ENCODE measurements around the gene HNMT. TPM values are rescaled to one million over a fixed set of nuclear protein-coding genes. Genes with fewer than 3 reads are reported as not detected.

The HNMT gene
- polyA plus RNA-seq, 1 donor from 2014 or later: not detected

DNA sequence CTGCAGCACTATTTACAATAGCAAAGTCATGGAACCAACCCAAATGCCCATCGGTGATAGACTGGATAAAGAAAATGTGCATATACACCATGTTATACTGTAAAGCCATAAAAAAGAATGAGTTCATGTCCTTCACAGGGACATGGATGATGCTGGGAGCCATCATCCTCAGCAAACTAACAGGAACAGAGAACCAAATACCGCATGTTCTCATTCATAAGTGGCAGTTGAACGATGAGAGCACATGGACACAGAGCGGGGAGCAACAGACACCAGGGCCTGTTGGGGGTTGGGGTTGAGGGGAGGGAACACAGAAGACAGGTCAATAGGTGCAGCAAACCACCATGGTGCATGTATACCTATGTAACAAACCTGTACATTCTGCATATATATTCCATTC lies 33.5 kb downstream of the HNMT start:
- Histone ChIP-seq H3K4me2 (ENCODE audit: low read length) (no peak overlapping the region), H3K9me2 (ENCODE audit: insufficient read depth, low read length) (no peaks in the 10 kb centered on the region), H3K36me3 (ENCODE audit: insufficient read depth, low read length) (no peaks in the 10 kb centered on the region), H3K27me3 (ENCODE audit: insufficient read depth, low read depth, low read length) (no peaks in the 10 kb centered on the region), H3F3A (ENCODE audit: insufficient read depth, low read length, poor library complexity, severe bottlenecking) (no peaks in the 10 kb centered on the region), H3K4me3 (ENCODE audit: low read length) (no peak overlapping the region), H3K79me2 (replicated peaks; ENCODE audit: insufficient read depth, low read length) (no peaks in the 10 kb centered on the region), H3K9me3 (ENCODE audit: low read length) (no peaks in the 10 kb centered on the region), H2AFZ (ENCODE audit: low read depth, low read length) (no peak overlapping the region), H3K27ac (ENCODE audit: low read length) (no peak overlapping the region), H3K9ac (ENCODE audit: low read length) (no peak overlapping the region), H4K20me1 (ENCODE audit: insufficient read depth) (no peaks in the 10 kb centered on the region)
- TF ChIP-seq EP300 (conservative IDR thresholded peaks at IDR 0.05; ENCODE audit: poor library complexity, severe bottlenecking): no peak
- TF ChIP-seq RAD21 (conservative IDR thresholded peaks at IDR 0.05): no peak

DNA sequence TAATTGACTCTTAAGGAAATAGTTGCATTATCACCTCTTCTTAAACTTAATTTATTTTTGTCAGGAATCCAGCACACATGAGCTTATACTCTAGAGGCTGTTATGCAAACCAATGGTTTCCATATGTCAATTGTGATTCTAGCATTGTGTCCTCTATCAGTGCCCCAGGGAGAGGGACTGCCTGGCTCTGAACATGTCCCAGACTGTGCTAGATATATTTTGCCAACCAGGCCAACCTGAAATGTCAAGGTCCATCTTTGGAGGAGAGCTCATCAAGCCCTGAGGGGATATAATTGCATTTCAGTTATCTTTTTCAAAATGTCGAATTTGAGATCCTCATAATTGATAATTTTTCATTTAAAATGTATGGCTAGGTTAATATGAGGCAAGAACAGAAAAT lies 34.2 kb downstream of the HNMT start:
- no peaks in the 10 kb centered on the region for H3F3A ChIP-seq (ENCODE audit: insufficient read depth, low read length, poor library complexity, severe bottlenecking)
- no peak overlapping the region for H3K4me2 ChIP-seq (ENCODE audit: low read length)
- H3K9ac ChIP-seq (ENCODE audit: low read length): no peak overlapping the region
- no peaks in the 10 kb centered on the region for H3K36me3 ChIP-seq (ENCODE audit: insufficient read depth, low read length)
- H3K9me2 ChIP-seq (ENCODE audit: insufficient read depth, low read length): no peaks in the 10 kb centered on the region
- no peaks in the 10 kb centered on the region for H4K20me1 ChIP-seq (ENCODE audit: insufficient read depth)
- TF ChIP-seq SMC3 (conservative IDR thresholded peaks at IDR 0.05; ENCODE audit: poor library complexity): no peak
- TF ChIP-seq POLR2AphosphoS5 (IDR thresholded peaks at IDR 0.05): no peak
- no peak for TF ChIP-seq TAF1 (IDR thresholded peaks at IDR 0.05; ENCODE audit: low read depth)
- no peak for TF ChIP-seq EZH2 (IDR thresholded peaks at IDR 0.05; ENCODE audit: borderline replicate concordance, insufficient read depth, low read length, poor library complexity, severe bottlenecking)
- no peak for TF ChIP-seq RAD21 (conservative IDR thresholded peaks at IDR 0.05)
- TF ChIP-seq MXI1 (conservative IDR thresholded peaks at IDR 0.05; ENCODE audit: poor library complexity, severe bottlenecking): no peak
- TF ChIP-seq, protein P1, sequence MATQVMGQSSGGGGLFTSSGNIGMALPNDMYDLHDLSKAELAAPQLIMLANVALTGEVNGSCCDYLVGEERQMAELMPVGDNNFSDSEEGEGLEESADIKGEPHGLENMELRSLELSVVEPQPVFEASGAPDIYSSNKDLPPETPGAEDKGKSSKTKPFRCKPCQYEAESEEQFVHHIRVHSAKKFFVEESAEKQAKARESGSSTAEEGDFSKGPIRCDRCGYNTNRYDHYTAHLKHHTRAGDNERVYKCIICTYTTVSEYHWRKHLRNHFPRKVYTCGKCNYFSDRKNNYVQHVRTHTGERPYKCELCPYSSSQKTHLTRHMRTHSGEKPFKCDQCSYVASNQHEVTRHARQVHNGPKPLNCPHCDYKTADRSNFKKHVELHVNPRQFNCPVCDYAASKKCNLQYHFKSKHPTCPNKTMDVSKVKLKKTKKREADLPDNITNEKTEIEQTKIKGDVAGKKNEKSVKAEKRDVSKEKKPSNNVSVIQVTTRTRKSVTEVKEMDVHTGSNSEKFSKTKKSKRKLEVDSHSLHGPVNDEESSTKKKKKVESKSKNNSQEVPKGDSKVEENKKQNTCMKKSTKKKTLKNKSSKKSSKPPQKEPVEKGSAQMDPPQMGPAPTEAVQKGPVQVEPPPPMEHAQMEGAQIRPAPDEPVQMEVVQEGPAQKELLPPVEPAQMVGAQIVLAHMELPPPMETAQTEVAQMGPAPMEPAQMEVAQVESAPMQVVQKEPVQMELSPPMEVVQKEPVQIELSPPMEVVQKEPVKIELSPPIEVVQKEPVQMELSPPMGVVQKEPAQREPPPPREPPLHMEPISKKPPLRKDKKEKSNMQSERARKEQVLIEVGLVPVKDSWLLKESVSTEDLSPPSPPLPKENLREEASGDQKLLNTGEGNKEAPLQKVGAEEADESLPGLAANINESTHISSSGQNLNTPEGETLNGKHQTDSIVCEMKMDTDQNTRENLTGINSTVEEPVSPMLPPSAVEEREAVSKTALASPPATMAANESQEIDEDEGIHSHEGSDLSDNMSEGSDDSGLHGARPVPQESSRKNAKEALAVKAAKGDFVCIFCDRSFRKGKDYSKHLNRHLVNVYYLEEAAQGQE (IDR thresholded peaks at IDR 0.05; ENCODE audit: borderline replicate concordance): no peak
- TF ChIP-seq EP300 (conservative IDR thresholded peaks at IDR 0.05; ENCODE audit: poor library complexity, severe bottlenecking): no peak
- TF ChIP-seq, protein P2, sequence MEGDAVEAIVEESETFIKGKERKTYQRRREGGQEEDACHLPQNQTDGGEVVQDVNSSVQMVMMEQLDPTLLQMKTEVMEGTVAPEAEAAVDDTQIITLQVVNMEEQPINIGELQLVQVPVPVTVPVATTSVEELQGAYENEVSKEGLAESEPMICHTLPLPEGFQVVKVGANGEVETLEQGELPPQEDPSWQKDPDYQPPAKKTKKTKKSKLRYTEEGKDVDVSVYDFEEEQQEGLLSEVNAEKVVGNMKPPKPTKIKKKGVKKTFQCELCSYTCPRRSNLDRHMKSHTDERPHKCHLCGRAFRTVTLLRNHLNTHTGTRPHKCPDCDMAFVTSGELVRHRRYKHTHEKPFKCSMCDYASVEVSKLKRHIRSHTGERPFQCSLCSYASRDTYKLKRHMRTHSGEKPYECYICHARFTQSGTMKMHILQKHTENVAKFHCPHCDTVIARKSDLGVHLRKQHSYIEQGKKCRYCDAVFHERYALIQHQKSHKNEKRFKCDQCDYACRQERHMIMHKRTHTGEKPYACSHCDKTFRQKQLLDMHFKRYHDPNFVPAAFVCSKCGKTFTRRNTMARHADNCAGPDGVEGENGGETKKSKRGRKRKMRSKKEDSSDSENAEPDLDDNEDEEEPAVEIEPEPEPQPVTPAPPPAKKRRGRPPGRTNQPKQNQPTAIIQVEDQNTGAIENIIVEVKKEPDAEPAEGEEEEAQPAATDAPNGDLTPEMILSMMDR (IDR thresholded peaks at IDR 0.05; ENCODE audit: poor library complexity, severe bottlenecking): no peak
- no peak overlapping the region for H2AFZ ChIP-seq (ENCODE audit: low read depth, low read length)
- H3K9me3 ChIP-seq (ENCODE audit: low read length): no peaks in the 10 kb centered on the region
- no peaks in the 10 kb centered on the region for H3K27me3 ChIP-seq (ENCODE audit: insufficient read depth, low read depth, low read length)
- H3K27ac ChIP-seq (ENCODE audit: low read length): no peak overlapping the region
- no peak overlapping the region for H3K4me3 ChIP-seq (ENCODE audit: low read length)
- H3K79me2 ChIP-seq (replicated peaks; ENCODE audit: insufficient read depth, low read length): no peaks in the 10 kb centered on the region

DNA sequence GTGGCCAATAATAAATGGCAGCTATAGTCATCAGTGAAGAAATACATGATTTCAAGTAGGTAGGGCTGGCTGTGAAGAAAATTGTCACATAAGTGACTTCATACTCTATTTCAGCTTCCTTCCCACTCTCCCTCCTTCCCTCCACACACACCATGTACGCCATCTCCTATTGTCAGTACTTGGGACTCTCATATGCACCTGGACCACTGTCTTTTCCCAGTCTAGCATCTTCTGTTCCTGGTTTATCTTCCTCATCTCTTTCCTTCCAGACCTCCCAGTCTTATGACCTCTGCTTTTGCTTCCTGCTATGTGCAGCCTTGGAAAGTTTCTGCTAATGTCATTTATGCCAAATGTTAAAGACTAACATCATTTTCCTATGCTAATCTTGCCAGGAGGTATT lies 35.0 kb downstream of the HNMT start:
- H3K9ac ChIP-seq (ENCODE audit: low read length): no peak overlapping the region
- H4K20me1 ChIP-seq (ENCODE audit: insufficient read depth): no peaks in the 10 kb centered on the region
- TF ChIP-seq, protein P1 (IDR thresholded peaks at IDR 0.05; ENCODE audit: borderline replicate concordance): no peak
- TF ChIP-seq SMC3 (conservative IDR thresholded peaks at IDR 0.05; ENCODE audit: poor library complexity): no peak
- TF ChIP-seq EP300 (conservative IDR thresholded peaks at IDR 0.05; ENCODE audit: poor library complexity, severe bottlenecking): no peak
- TF ChIP-seq EZH2 (IDR thresholded peaks at IDR 0.05; ENCODE audit: borderline replicate concordance, insufficient read depth, low read length, poor library complexity, severe bottlenecking): no peak
- TF ChIP-seq, protein P2 (IDR thresholded peaks at IDR 0.05; ENCODE audit: poor library complexity, severe bottlenecking): no peak
- TF ChIP-seq MXI1 (conservative IDR thresholded peaks at IDR 0.05; ENCODE audit: poor library complexity, severe bottlenecking): no peak
- no peak for TF ChIP-seq POLR2AphosphoS5 (IDR thresholded peaks at IDR 0.05)
- TF ChIP-seq RAD21 (conservative IDR thresholded peaks at IDR 0.05): no peak
- TF ChIP-seq TAF1 (IDR thresholded peaks at IDR 0.05; ENCODE audit: low read depth): no peak

More for the DNA sequence above, 35.0 kb downstream of the HNMT start:
- no peaks in the 10 kb centered on the region for H3K36me3 ChIP-seq (ENCODE audit: insufficient read depth, low read length)
- no peaks in the 10 kb centered on the region for H3F3A ChIP-seq (ENCODE audit: insufficient read depth, low read length, poor library complexity, severe bottlenecking)
- no peak overlapping the region for H2AFZ ChIP-seq (ENCODE audit: low read depth, low read length)
- no peaks in the 10 kb centered on the region for H3K9me3 ChIP-seq (ENCODE audit: low read length)
- no peaks in the 10 kb centered on the region for H3K27me3 ChIP-seq (ENCODE audit: insufficient read depth, low read depth, low read length)
- H3K27ac ChIP-seq (ENCODE audit: low read length): no peak overlapping the region
- no peak overlapping the region for H3K4me3 ChIP-seq (ENCODE audit: low read length)
- H3K4me2 ChIP-seq (ENCODE audit: low read length): no peak overlapping the region
- no peaks in the 10 kb centered on the region for H3K79me2 ChIP-seq (replicated peaks; ENCODE audit: insufficient read depth, low read length)
- H3K9me2 ChIP-seq (ENCODE audit: insufficient read depth, low read length): no peaks in the 10 kb centered on the region
